Right lobe of liver (tissue), 4 donors: ENCODE measurements around the gene RAI1.

Experiments used
- CTCF ChIP-seq, 4 donors: fragments of 200-600 bp in 3 of 4; fragments of 450-650 bp in 1 of 4; IDR thresholded peaks; one replicate each; pipeline versions ENCODE4 v1.5.1 to v1.8.0; 2016 to 2022; ENCODE audit warnings: antibody characterized with exemption in 4 of 4, mild to moderate bottlenecking in 2 of 4
- POLR2A ChIP-seq: fragments of 450-650 bp; IDR thresholded peaks from one replicate; pipeline ENCODE4 v1.6.1; 2017; ENCODE audit warnings: antibody characterized with exemption, mild to moderate bottlenecking
- donor health status: DM: no; HTN: no; CAD: no.
- donor health status: DM: no; HTN: no; CAD: no.
- donor health status: DM: no; HTN: yes; CAD: no.

GRCh38 chr17:17771498-17772201 is 90.4 kb downstream of the RAI1 start:
- TF ChIP-seq CTCF (IDR thresholded peaks at IDR 0.05): no peak
- no peak for TF ChIP-seq POLR2A
